ENCODE results near the gene OTOP2. TPM values are rescaled to one million over a fixed set of nuclear protein-coding genes. Genes with fewer than 3 reads are reported as not detected.

OTOP2 gene
- total RNA-seq, 2 experiments from 2014 or later = not detected

- H2AFZ ChIP-seq (ENCODE audit: low read length) = no peak overlapping the region
- H3K4me2 ChIP-seq (ENCODE audit: low read length) = no peak overlapping the region
- no peaks in the 10 kb centered on the region for H3K4me1 ChIP-seq (ENCODE audit: insufficient read depth, low read length, poor library complexity, severe bottlenecking)
- intact Hi-C loops (cut with micrococcal nuclease; ENCODE audit: unreplicated experiment) = no loop called here
- CTCF ChIA-PET (ENCODE audit: unreplicated experiment) = no interaction called here
- no peaks in the 10 kb centered on the region for H4K20me1 ChIP-seq (ENCODE audit: insufficient read depth, low read length)
- no peaks in the 10 kb centered on the region for H3K36me3 ChIP-seq (ENCODE audit: insufficient read depth, low read length)
- BruUV-seq (replicated peaks) = no TSS peak
- DNase-seq (ENCODE audit: low spot score) = no peak
- no peaks in the 10 kb centered on the region for H3K9me2 ChIP-seq (ENCODE audit: insufficient read depth, low read length)
- no peak overlapping the region for H3K27ac ChIP-seq (ENCODE audit: low read depth, low read length, poor library complexity, severe bottlenecking)
- no peak for TF ChIP-seq CTCF (conservative IDR thresholded peaks at IDR 0.05; ENCODE audit: low read length)
- no peak for TF ChIP-seq EZH2phosphoT487 (IDR thresholded peaks at IDR 0.05; ENCODE audit: borderline replicate concordance, low read depth, low read length)
- no peak overlapping the region for H3K4me3 ChIP-seq (ENCODE audit: low read depth, low read length, poor library complexity, severe bottlenecking)
- H3K9me3 ChIP-seq (ENCODE audit: low read length) = no peaks in the 10 kb centered on the region
- no peaks in the 10 kb centered on the region for H3K79me2 ChIP-seq (ENCODE audit: insufficient read depth, low read depth, low read length)
- POLR2A ChIA-PET = no interaction called here
Observed at GRCh38 chr17:74920642-74921025, 3.4 kb upstream of the OTOP2 start.

GRCh38 chr17:74921026-74921681, 2.9 kb upstream of the OTOP2 start:
- POLR2A ChIA-PET = no interaction called here
- Histone ChIP-seq H3K79me2 (ENCODE audit: insufficient read depth, low read depth, low read length) (no peaks in the 10 kb centered on the region), H3K4me1 (ENCODE audit: insufficient read depth, low read length, poor library complexity, severe bottlenecking) (no peaks in the 10 kb centered on the region), H3K36me3 (ENCODE audit: insufficient read depth, low read length) (no peaks in the 10 kb centered on the region), H3K9me3 (ENCODE audit: low read length) (no peaks in the 10 kb centered on the region), H3K4me3 (ENCODE audit: low read depth, low read length, poor library complexity, severe bottlenecking) (no peak overlapping the region), H4K20me1 (ENCODE audit: insufficient read depth, low read length) (no peaks in the 10 kb centered on the region), H3K4me2 (ENCODE audit: low read length) (no peak overlapping the region), H3K27ac (ENCODE audit: low read depth, low read length, poor library complexity, severe bottlenecking) (no peak overlapping the region), H3K9me2 (ENCODE audit: insufficient read depth, low read length) (no peaks in the 10 kb centered on the region), H2AFZ (ENCODE audit: low read length) (no peak overlapping the region)
- intact Hi-C loops (cut with micrococcal nuclease; ENCODE audit: unreplicated experiment) = no loop called here
- CTCF ChIA-PET (ENCODE audit: unreplicated experiment) = no interaction called here
- no TSS peak for BruUV-seq (replicated peaks)
- TF ChIP-seq EZH2phosphoT487 (IDR thresholded peaks at IDR 0.05; ENCODE audit: borderline replicate concordance, low read depth, low read length) = no peak
- no peak for TF ChIP-seq CTCF (conservative IDR thresholded peaks at IDR 0.05; ENCODE audit: low read length)
- DNase-seq (ENCODE audit: low spot score) = no peak

- no peak overlapping the region for H3K4me3 ChIP-seq (ENCODE audit: low read depth, low read length, poor library complexity, severe bottlenecking)
- H3K27ac ChIP-seq (ENCODE audit: low read depth, low read length, poor library complexity, severe bottlenecking) = no peak overlapping the region
- H3K4me2 ChIP-seq (ENCODE audit: low read length) = no peak overlapping the region
- no peak for TF ChIP-seq CTCF (conservative IDR thresholded peaks at IDR 0.05; ENCODE audit: low read length)
- no peak for TF ChIP-seq EZH2phosphoT487 (IDR thresholded peaks at IDR 0.05; ENCODE audit: borderline replicate concordance, low read depth, low read length)
- intact Hi-C loops (cut with micrococcal nuclease; ENCODE audit: unreplicated experiment) = no loop called here
- H3K9me2 ChIP-seq (ENCODE audit: insufficient read depth, low read length) = no peaks in the 10 kb centered on the region
- no peak for DNase-seq (ENCODE audit: low spot score)
- H3K9me3 ChIP-seq (ENCODE audit: low read length) = no peaks in the 10 kb centered on the region
- no peaks in the 10 kb centered on the region for H4K20me1 ChIP-seq (ENCODE audit: insufficient read depth, low read length)
- no peak overlapping the region for H2AFZ ChIP-seq (ENCODE audit: low read length)
- ChIA-PET CTCF (ENCODE audit: unreplicated experiment) (no interaction called here), POLR2A (no interaction called here)
- H3K4me1 ChIP-seq (ENCODE audit: insufficient read depth, low read length, poor library complexity, severe bottlenecking) = no peaks in the 10 kb centered on the region
- no peaks in the 10 kb centered on the region for H3K36me3 ChIP-seq (ENCODE audit: insufficient read depth, low read length)
- H3K79me2 ChIP-seq (ENCODE audit: insufficient read depth, low read depth, low read length) = no peaks in the 10 kb centered on the region
- no TSS peak for BruUV-seq (replicated peaks)
Observed at GRCh38 chr17:74921769-74922168, 2.3 kb upstream of the OTOP2 start.
